Ureter (tissue), 1 donor: ENCODE results near the gene SLC25A47. TPM values are rescaled to one million over a fixed set of nuclear protein-coding genes. Genes with fewer than 3 reads are reported as not detected.
A peak's percentile ranks its signal among the peaks of the same experiment; 100 is the strongest.
"Not testable (repeated sequence)": the region's sequence is repeated elsewhere in the genome, so short reads cannot be mapped to it uniquely, and the experiment has no call there.

Source experiments
- DNase-seq: peaks from one replicate; pipeline ENCODE4 v3.0.0-alpha.2; 2020; ENCODE audit warnings: low spot score
- total RNA-seq: library from RNA; stranded (reverse); gene quantifications from one replicate; pipeline ENCODE4 v1.2.4, GENCODE V29; 2023
- donor health status: DM: yes; HTN: yes; CAD: no.

Gene SLC25A47
- total RNA-seq, 1 donor from 2014 or later = not detected

DNA sequence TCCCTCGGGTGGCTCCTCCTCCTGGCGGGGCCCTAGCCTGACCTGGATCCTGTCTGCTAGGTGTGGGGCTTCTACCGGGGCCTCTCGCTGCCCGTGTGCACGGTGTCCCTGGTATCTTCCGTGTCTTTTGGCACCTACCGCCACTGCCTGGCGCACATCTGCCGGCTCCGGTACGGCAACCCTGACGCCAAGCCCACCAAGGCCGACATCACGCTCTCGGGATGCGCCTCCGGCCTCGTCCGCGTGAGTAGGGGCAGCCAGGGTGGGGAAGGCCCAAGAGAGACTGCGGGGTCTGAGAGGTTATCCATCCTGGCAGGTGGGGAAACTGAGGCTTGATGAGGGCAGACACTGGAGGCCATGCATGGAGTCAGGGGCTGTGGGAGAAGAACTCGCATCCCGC is 4.0 kb downstream of the SLC25A47 start:
- DNase-seq = no peak

DNA sequence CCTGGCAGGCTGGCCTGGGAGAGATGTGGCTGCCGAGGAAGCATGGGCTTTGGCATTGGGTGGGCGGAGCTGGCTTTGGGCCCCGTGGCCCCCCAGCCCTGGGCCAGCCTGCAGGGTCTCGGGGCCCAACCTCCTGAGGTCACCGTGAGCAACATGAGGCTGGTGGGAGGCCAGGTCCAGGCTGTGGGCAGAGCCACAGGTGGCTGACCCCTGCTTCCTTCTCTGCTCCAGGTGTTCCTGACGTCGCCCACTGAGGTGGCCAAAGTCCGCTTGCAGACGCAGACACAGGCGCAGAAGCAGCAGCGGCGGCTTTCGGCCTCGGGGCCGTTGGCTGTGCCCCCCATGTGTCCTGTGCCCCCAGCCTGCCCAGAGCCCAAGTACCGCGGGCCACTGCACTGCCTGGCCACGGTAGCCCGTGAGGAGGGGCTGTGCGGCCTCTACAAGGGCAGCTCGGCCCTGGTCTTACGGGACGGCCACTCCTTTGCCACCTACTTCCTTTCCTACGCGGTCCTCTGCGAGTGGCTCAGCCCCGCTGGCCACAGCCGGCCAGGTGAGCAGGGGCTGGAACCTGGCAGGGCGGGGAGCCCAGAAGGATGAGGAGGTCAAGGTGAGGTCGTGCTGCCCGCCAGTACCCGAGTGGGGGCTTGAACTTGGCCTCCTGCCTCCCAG is 5.5 kb downstream of the SLC25A47 start:
- DNase-seq = no peak

DNA sequence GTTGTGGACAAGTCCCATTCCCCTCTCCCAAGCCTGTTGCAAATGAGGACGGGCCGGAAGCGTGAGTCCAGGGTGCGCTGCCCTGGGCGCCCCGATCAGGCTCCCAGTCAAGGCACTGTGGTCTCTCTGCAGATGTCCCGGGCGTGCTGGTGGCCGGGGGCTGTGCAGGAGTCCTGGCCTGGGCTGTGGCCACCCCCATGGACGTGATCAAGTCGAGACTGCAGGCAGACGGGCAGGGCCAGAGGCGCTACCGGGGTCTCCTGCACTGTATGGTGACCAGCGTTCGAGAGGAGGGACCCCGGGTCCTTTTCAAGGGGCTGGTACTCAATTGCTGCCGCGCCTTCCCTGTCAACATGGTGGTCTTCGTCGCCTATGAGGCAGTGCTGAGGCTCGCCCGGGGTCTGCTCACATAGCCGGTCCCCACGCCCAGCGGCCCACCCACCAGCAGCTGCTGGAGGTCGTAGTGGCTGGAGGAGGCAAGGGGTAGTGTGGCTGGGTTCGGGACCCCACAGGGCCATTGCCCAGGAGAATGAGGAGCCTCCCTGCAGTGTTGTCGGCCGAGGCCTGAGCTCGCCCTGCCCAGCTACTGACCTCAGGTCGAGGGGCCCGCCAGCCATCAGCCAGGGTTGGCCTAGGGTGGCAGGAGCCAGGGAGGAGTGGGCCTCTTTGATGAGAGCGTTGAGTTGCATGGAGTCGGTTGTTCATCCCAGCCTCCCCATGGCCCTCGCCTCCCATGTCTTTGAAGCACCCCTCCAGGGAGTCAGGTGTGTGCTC is 6.3 kb downstream of the SLC25A47 start:
- DNase-seq = no peak

DNA sequence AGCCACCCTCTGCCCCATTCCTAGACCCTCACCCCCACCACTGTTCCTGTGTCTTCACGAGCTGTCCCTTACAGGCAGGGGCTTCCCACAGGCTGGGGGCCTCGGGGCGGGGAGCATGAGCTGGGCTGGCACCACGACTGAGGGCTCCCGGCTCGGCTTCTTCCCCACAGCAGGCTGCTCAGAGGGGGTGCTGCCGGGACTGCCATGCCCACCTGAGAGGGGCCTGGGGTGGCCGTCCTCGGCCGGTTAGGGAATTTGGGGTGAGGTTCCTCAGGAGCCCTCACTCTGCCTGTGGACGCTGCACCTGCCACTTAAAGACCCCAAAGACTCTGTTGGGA is 6.8 kb downstream of the SLC25A47 start:
- DNase-seq = no peak

DNA sequence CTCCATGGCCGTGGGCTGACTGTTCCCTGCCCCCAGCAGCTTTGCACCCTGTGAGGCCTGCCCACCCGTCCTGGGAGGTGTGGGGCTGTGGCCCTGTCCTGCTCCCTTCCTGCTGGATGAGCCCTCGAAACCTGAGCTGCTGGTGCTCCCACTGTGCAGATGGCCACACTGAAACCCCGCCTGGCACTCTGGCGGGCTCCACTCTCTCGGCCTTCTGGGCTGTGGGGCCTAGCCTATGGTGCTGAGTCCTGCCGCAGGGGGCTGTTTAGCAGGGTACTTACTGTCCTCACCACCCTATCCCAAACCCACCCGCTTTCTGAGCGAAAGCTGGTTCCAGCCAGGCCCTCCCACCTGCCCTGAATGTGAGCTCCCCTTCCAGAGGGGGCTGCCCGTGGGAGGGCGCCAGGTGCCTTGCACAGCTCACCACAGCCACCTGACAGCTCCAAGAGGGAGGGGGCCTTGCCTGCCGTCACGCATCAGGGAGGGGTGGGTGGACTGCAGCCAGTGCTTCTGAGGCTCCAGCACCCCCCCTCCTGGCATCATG is 7.3 kb downstream of the SLC25A47 start:
- no peak for DNase-seq

DNA sequence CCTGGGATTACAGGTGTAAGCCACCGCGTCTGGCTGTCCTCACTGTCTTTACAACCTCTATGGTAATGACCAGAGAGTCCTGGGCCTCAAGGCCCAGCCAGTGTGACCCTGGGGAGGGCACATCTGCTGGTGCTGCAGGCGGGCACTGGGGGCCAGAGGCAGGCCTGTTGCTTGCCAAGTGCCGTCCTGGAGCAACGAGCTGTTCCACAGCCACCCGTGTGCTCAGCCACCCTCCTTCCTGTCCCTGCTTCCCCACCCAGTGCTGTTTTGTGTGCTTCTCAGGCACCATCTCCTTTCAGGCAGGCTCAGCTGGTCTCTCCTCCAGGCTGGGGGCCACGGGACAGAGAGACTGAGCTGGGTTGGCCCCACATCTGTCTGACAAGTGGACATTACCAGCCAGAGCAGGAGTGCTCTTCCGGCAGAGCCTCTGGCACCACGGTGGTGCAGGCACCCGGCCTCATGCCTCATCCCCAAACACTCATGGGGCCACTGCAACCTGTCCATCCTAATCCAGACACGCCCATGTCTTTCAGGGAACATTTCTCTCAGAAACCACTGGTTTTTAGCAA is 9.0 kb downstream of the SLC25A47 start:
- DNase-seq = no peak

DNA sequence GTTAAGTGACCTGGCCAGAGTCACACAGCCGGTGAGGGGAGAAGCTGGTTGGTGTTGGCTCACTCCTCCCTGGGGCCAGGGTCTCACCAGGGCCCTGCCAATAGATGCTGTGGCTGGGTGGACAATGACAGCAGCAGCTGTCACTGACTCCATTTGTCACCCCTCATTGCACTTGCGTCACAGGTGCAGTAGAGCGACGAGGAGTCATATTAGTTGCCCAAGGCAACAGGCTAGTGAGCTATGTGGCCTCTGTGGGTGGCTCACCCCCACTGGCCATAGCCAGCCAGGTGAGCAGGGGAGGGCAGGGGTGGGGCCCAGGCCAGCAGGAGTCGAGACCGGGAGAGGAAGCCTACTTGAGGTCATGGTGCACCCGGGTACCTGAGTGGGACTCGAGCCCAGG is 9.7 kb downstream of the SLC25A47 start:
- DNase-seq = no peak

DNA sequence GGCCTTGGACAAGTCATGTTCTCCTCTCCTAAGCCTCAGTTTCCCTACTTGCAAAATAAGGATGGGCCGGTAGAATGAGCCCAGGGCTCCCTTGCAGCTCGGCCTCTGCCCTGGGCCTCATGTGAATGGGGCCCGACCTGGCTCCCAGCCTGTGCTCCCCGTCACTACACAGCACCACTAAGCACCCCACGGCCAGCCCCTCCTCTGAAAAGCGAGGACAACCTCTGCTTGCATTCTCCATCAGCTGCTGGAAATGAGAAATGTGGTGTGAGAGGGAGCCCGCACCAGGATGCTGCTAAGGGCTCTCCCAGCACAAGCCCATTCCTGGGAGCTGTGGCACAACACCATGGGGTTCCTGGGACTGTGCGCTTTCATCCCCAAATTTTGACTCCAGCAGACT is 10.2 kb downstream of the SLC25A47 start:
- no peak for DNase-seq

DNA sequence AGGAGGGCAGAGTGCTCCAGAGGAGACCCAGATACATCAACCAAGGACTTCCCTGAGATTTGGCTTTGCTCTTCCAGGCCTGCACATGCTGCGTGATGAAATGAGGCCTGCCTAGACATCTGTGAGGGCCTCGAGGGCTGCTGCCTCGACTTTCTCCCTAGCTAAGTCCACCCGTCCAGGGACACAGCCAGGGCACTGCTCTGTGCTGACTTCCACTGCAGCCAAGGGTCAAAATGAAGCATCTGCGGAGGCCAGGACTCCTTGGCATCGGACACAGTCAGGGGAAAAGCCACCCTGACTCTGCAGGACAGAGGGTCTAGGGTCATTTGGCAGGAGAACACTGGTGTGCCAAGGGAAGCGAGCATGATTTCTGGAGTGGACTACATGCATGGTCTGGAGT is 10.7 kb downstream of the SLC25A47 start:
- DNase-seq = no peak

DNA sequence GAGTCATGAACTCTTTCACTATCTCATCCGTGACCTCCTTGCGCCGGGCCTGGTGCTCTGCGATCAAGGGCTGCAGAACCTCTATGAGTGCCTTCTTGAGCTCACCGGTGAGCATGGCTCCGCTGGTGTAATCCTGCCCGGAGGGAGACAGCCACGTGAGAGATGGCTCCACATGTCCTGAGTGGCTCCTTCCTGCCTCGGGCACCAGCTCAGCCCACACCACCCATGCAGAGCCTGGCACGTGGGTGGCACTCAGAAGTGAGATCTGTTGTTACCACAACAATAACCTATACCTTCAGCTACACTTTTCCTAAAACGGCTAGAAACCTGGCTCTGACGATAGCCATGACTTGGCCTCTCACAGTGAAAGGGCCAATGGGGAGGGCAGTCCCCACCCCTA is 11.8 kb downstream of the SLC25A47 start:
- no peak for DNase-seq

DNA sequence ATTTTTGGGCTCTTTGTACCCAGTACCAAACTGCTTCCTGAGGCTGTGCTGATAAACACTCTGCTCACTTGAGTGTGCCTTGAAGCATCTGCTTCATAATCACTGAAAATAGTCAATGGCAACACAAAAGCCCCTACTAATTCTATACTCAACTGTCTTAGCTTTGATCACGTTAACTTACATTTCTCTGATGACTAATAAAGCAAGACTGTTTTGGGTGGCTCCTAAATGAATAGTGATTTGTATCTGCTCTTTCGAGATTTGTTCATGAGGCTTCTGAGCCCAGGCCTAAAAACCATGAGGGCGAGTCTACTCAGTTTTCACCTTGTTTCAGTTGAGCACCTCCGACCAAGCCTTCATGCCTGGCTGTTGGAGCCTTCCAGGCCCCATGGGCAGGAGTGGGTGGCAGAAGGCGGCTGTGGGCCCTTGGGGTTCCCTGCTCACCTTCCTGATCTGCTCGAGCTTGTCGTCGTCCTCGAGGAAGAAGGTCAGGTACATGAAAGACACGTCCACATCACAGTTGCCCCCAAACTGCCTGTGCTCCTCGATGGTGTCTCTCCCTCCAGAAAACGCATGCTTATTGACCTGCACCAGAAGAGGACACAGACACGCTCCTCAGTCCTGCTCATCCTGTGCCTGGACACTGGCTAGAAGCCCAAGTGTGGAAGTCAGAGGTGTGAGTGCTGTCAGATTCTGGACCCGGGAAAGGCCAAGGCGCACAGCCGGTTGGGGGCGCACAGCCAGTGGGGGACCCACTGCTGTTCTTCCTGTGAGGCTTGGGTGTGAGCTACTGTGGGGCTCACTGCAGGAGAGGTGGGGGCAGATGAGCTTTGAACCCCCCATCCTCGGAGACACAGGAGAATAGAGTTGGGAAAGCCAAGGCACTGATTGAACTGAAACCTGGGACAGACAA is 13.7 kb downstream of the SLC25A47 start:
- no peak for DNase-seq

DNA sequence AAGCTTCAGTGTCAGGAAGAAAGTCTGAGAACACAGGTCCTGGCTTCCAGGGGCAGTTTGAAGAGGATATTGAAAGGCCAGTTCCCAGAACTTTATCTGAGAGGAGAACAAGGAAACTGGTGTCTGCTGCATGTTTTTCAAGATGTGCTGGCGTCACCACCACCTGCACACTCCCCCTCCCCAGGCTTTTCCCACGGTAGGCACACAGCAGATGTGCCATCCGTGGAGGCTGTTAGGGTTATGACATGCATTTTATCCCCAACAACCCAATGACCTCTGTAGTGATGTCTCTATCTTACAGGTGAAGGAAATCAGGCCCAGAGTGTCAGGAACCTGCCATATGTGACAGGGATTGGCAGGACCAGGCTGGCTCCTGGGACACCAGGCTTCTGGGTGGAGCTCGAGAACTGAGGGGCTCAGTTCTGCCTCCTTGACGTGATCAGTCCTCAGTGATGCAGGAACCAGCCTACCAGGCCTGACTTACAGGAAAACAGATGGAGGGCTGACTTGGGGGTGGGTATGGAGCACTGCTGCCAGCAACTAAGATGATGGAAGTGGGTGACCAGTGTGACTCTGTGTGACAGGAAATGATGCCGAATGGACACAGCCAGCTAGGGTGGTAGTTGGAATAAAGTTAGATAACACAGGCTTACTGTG is 16.8 kb downstream of the SLC25A47 start:
- DNase-seq = peak; percentile 34

DNA sequence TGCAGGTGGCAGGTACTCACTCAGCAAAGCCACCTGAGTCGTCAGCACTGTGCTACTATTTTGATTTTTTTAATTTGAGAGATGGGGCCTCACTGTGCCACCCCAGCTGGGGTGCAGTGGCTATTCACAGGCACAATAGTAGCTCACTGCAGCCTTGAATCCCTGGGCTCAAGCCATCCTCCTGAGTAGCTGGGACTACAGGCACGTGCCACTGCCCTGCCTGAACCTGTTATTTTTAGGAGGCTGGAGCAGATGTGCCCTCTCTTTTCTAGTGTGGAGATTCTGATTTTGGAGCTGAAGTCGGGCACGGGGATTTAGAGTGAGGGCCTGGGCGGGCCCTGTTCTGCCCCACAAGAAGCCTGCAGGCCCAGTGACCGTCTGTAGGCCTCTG is 17.3 kb downstream of the SLC25A47 start:
- peak; percentile 32 for DNase-seq

DNA sequence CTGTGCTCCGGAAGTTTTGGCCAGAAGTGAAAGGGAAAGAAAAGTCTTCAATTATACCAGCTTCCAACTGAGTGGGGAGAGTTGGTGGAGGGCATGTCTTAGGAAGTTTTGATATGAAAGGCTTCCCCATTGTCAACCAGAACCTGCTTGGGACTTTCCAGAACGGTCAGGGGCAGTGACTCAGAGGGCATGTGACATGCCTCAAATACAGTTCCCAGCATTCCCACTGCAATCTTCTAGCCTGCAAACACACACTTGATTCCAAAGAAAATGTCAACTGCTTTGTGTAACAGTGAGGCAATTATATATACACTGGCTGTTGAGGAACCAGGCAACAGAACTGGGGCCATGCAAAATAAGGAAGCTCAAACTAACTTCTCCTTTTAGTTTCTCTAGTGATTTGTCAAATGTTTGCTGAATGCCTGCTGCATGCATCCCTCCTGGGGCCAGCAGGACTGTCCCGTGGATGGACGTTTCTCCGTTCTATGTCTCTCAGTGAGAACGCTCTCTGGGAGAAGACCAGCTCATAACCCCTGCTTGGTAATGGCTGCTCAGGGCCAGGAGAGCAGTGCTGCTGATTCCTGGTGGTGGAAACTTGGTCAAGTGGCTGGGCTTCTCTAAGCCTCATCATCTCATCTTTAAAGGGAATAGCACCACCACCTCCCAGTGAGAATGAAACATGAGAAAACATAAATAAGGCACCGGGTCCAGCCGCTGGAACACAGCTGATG is 18.3 kb downstream of the SLC25A47 start:
- peak; percentile 42 for DNase-seq

DNA sequence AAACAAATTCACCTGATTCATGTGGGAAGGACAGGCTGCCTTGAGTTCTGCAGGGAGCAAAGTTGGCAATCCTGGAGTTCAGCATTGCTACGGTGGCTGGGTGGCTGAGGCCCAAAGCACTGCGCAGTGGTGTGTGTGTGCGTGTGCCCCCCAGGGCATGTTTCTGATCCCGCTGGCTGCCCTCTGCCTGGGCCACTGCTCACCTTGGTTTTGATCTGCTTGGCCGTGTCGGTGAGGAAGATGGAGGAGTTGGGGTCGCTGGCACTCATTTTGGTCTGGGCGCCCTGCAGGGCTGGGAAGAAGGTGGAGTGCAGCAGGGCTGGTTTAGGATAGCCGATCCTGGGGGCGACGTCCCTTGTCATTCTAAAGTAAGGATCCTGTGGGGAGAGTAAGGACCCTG is 19.1 kb downstream of the SLC25A47 start:
- DNase-seq = peak; percentile 34

DNA sequence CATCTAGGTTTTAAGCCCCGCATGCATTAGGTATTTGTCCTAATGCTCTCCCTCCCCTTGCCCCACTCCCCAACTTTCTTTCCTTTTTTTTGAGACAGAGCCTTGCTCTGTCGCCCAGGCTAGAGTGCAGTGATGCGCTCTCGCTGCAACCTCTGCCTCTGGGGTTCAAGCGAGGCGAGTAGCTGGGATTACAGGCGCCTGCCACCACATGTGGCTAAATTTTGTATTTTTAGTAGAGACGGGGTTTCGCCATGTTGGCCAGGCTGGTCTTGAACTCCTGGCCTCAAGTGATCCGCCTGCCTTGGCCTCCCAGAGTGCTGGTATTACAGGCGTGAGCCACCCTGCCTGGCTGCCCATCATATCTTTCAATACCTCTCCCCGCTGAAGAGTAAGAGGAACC is 19.7 kb downstream of the SLC25A47 start:
- not testable (repeated sequence) for DNase-seq

DNA sequence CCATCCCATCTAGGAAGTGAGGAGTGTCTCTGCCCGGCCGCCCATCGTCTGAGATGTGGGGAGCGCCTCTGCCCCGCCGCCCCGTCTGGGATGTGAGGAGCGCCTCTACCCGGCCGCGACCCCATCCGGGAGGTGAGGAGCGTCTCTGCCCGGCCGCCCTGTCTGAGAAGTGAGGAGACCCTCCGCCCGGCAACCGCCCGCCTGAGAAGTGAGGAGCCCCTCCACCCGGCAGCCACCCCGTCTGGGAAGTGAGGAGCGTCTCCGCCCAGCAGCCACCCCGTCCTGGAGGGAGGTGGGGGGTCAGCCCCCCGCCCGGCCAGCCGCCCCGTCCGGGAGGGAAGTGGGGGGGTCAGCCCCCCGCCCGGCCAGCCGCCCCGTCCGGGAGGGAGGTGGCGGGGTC is 21.5 kb downstream of the SLC25A47 start:
- DNase-seq = not testable (repeated sequence)

DNA sequence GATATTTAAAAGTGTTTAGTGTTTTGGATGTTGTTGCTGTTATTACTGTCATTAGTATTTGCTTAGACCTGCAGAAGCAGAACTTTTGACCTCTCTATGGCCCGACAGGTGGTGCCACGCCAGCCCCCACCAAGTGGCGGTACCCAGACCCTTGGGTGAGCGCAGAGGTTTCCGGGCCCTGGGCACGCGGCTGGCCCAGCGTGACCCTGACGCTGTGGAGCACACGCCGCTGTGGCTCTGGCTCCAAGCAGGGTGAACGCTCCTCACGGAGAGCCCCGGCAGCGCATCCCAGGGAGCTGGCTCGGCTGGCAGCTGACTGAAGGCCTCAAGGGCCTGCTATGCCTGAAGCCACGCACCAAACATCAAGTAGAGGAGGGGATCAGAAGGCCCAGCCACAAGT is 22.6 kb downstream of the SLC25A47 start:
- no peak for DNase-seq

DNA sequence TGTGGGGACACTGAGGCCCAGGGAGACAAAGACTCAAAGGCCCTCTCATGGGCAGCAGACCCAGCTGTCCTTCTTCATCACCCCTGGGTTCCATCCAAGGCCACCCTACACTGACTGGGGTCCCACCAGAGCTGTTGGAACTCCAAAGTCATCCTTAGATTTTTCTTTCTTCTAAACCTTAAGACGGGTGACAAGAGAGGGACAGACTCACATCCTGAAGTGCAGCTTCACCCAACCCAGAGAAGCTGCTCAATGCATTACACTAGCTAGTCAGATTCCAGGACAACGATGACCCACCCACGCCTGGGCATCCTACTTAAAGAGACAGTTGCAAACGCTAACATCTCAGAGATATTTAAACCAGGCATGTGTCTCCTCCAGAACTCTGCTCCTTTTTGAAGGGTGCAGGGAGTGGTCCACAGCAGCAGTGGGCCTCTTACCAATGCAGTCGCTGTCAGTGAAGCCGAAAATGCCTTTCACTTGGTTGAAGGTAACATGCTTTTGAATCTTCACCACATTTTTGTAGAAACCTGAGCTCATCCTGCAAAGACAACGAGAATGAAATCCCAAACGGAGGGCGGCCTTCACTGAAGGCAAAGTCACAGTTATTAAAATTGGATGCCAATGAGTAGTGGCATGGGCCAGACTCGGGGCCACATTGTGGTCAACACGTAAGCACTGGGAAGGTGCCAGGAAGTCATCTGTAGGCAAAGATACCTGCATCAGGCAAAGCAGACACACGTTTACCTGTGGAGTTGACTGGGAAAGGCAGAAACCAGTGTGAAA is 23.4 kb downstream of the SLC25A47 start:
- no peak for DNase-seq

DNA sequence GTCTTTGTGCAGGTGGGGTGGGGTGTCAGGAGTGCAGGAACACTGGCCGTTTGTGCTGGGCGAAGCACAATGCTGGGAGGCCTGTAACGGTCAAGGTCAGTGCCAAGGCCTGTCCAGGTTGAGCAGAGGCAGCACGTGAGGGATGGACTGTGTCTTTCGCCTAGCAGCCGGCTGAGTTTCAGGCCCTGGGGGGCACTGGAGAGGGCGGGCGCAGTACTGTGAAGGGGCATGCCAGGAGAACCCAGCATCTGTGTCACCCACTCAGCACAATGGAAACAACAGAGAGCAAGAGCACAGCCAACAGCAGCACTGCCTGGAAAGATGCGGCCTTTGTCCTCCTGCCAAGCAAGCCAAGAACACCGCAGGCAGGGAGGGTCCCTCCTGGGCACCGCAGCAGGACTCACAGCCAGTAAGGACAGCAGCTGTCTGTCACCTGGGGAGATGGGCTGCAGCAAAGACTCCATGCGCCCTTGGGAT is 25.2 kb downstream of the SLC25A47 start:
- DNase-seq = no peak
